Lung (tissue), 12 donors: ENCODE results near the gene NOP16. TPM values are rescaled to one million over a fixed set of nuclear protein-coding genes. Genes with fewer than 3 reads are reported as not detected.
A peak's percentile ranks its signal among the peaks of the same experiment; 100 is the strongest.

Experiments used
- ATAC-seq: fragments of 200-7000 bp; cut with Tn5 transposase; one replicate; pipeline ENCODE4 v1.9.1; 2020; ENCODE audit warnings: moderate number of reproducible peaks; ENCODE audit not compliant: insufficient read depth, low FRiP score
- DNase-seq, 3 donors: peaks; one replicate each; pipeline ENCODE4 v3.0.0-alpha.2; 2013 to 2017
- H3K27ac ChIP-seq, 2 donors: one replicate each; pipeline ENCODE4 v1.5.1; 2013; ENCODE audit warnings: mild to moderate bottlenecking in 2 of 2, moderate library complexity in 2 of 2, control low read depth in 1 of 2, inconsistent platforms in 1 of 2, low read depth in 1 of 2, low read length in 1 of 2
- H3K27me3 ChIP-seq, 3 donors: one replicate each; pipeline ENCODE4 v1.5.1; 2013; ENCODE audit warnings: low read length in 2 of 3; ENCODE audit not compliant: control insufficient read depth in 3 of 3, insufficient read depth in 3 of 3
- H3K36me3 ChIP-seq, 4 donors: one replicate each; pipeline ENCODE4 v1.5.1; 2013; ENCODE audit warnings: low read length in 4 of 4, mild to moderate bottlenecking in 1 of 4, moderate library complexity in 1 of 4; ENCODE audit not compliant: control insufficient read depth in 4 of 4, insufficient read depth in 4 of 4
- H3K4me1 ChIP-seq, 5 donors: one replicate each; pipeline ENCODE4 v1.5.1; 2013; ENCODE audit warnings: low read length in 5 of 5, mild to moderate bottlenecking in 2 of 5, moderate library complexity in 1 of 5; ENCODE audit not compliant: control insufficient read depth in 5 of 5, insufficient read depth in 5 of 5
- H3K4me3 ChIP-seq: one replicate; pipeline ENCODE4 v1.5.1; 2013; ENCODE audit warnings: mild to moderate bottlenecking, control low read depth, moderate library complexity
- H3K9ac ChIP-seq, 2 donors: one replicate each; pipeline ENCODE4 v1.5.1; 2013; ENCODE audit warnings: low read length in 2 of 2, control low read depth in 1 of 2; ENCODE audit not compliant: insufficient read depth in 1 of 2
- H3K9me3 ChIP-seq, 4 donors: one replicate each; pipeline ENCODE4 v1.5.1; 2013; ENCODE audit warnings: low read length in 3 of 4, mild to moderate bottlenecking in 1 of 4, moderate library complexity in 1 of 4; ENCODE audit not compliant: control insufficient read depth in 4 of 4, insufficient read depth in 3 of 4
- CTCF ChIP-seq: IDR thresholded peaks from 2 replicates; pipeline ENCODE4 v1.5.1; 2012; ENCODE audit warnings: mild to moderate bottlenecking; ENCODE audit errors: control extremely low read depth, extremely low read depth
- WGBS, 2 donors: extraction: QIAGEN DNeasy Blood & Tissue Kit; methylation state at CpG; one replicate each; pipeline ENCODE4 v1.1.7; 2013; 5-methylcytosine and 5-hydroxymethylcytosine counted together
- polyA plus RNA-seq, 2 donors: library from polyadenylated mRNA; stranded (reverse); fragments of 200-250 nt; gene quantifications; one replicate each; pipeline ENCODE4 v1.2.1, GENCODE V29; 2013
- total RNA-seq, 2 donors: library from RNA; depleted of rRNA in 1 of 2; stranded (reverse); fragments of >200 nt in 1 of 2; gene quantifications; one replicate each; pipeline ENCODE4 v1.2.1, GENCODE V29; 2014 to 2021
- donor health status: control.
- donor health status: control.
- donor health status: Bipolar disorder and iron deficiency.
- donor health status: healthy.
- donor health status: DM: yes; HTN: yes; CAD: no.

Gene NOP16
- total and polyA plus RNA-seq, 4 donors = 5.0 to 52.1 (median 36.5) TPM

GRCh38 chr5:176418251-176418650 is 29.9 kb upstream of the NOP16 start:
- no peak for ATAC-seq
- Histone ChIP-seq H3K27ac (no peak overlapping the region), H3K36me3 (no peaks in the 10 kb centered on the region), H3K9me3 (no peaks in the 10 kb centered on the region), H3K27me3 (no peaks in the 10 kb centered on the region), H3K4me3 (no peak overlapping the region), H3K9ac (no peak overlapping the region), H3K4me1 (peaks cover 2 to 17% (median 4%) of the 10 kb centered on the region in 5 donors)
- no peak for TF ChIP-seq CTCF
- no peak for DNase-seq
- whole genome bisulfite sequencing, 2 donors = 89 to 91% methylated on average over 9 of the region's 9 CpGs

- no peak for TF ChIP-seq CTCF
- Histone ChIP-seq H3K9me3 (no peaks in the 10 kb centered on the region), H3K27me3 (no peaks in the 10 kb centered on the region), H3K36me3 (no peaks in the 10 kb centered on the region), H3K4me1 (peaks cover 2 to 19% (median 4%) of the 10 kb centered on the region in 5 donors), H3K9ac (peak overlapping the region in 1 of 2 donors; percentile 38), H3K27ac (no peak overlapping the region), H3K4me3 (no peak overlapping the region)
- no peak for ATAC-seq
- 81 to 87% methylated on average over 11 of the region's 11 CpGs for WGBS, 2 donors
- DNase-seq = no peak
Measured at GRCh38 chr5:176416965-176417364, 28.6 kb upstream of the NOP16 start.

GRCh38 chr5:176415952-176416924 is 27.8 kb upstream of the NOP16 start, which contains the start of gene CLTB:
Gene CLTB (minus strand): TSS chr5:176416539. CDS start chr5:176416363, 176 bp downstream.
- no peaks in the 10 kb centered on the region for H3K36me3 ChIP-seq
- H3K27me3 ChIP-seq = no peaks in the 10 kb centered on the region
- TF ChIP-seq CTCF = peak; percentile 90
- H3K4me1 ChIP-seq = peaks cover 3 to 19% (median 5%) of the 10 kb centered on the region in 5 donors
- DNase-seq (peak; percentile 86 to 95 (median 93)), ATAC-seq (peak; percentile 98)
- 1 to 3% methylated on average over 82 to 107 of the region's 107 CpGs for WGBS, 2 donors
- peak within 1 kb of the TSS; percentile 73 to 85 for H3K9ac ChIP-seq
- H3K27ac ChIP-seq = peak within 1 kb of the TSS; percentile 95 to 98
- peak within 1 kb of the TSS; percentile 86 for H3K4me3 ChIP-seq
- H3K9me3 ChIP-seq = no peaks in the 10 kb centered on the region
